Esophagus squamous epithelium (tissue), 5 donors: ENCODE measurements around the gene IL18BP. TPM values are rescaled to one million over a fixed set of nuclear protein-coding genes. Genes with fewer than 3 reads are reported as not detected.

Experiments
- DNase-seq: peaks from one replicate; lab custom pipeline; 2025; lab: John Stamatoyannopoulos, UW
- H3K27ac ChIP-seq, 4 donors: fragments of 200-600 bp; sonication (generic); one replicate each; pipeline ENCODE4 v1.5.1; 2016 to 2019; ENCODE audit warnings: mild to moderate bottlenecking in 1 of 4
- H3K27me3 ChIP-seq, 4 donors: fragments of 200-600 bp; sonication (generic); 1 replicate in 3 of 4; 2 replicates in 1 of 4; pipeline versions ENCODE4 v1.5.1 to v1.6.0; 2017 to 2021; ENCODE audit warnings: antibody characterized with exemption in 1 of 4
- H3K36me3 ChIP-seq, 3 donors: fragments of 200-600 bp; sonication (generic); one replicate each; pipeline ENCODE4 v1.5.1; 2016 to 2019
- H3K4me1 ChIP-seq, 3 donors: fragments of 200-600 bp; sonication (generic); one replicate each; pipeline ENCODE4 v1.5.1; 2017 to 2019
- H3K4me3 ChIP-seq, 4 donors: fragments of 200-600 bp; sonication (generic); 1 replicate in 3 of 4; 2 replicates in 1 of 4; pipeline ENCODE4 v1.5.1; 2016 to 2019; ENCODE audit warnings: mild to moderate bottlenecking in 2 of 4, moderate library complexity in 1 of 4
- H3K9me3 ChIP-seq, 3 donors: fragments of 200-600 bp; sonication (generic); one replicate each; pipeline ENCODE4 v1.5.1; 2016 to 2019
- CTCF ChIP-seq, 6 experiments: fragments of 450-650 bp in 4 of 6; fragments of 200-600 bp in 2 of 6; sonication (generic) in 2 of 6; IDR thresholded peaks; one replicate each; pipeline ENCODE4 v1.5.1; 2016 to 2019; ENCODE audit warnings: antibody characterized with exemption in 6 of 6, mild to moderate bottlenecking in 4 of 6, moderate library complexity in 4 of 6
- POLR2A ChIP-seq, 4 donors: fragments of 450-650 bp; IDR thresholded peaks; one replicate each; pipeline ENCODE4 v1.6.1; 2017; ENCODE audit warnings: antibody characterized with exemption in 4 of 4, mild to moderate bottlenecking in 4 of 4, moderate library complexity in 3 of 4
- WGBS, 2 donors: methylation state at CpG; one replicate each; pipeline ENCODE4 v1.1.5; 2018; 5-methylcytosine and 5-hydroxymethylcytosine counted together
- intact Hi-C: fragments of 100-400 bp; cut with DNase I; formaldehyde crosslinking; loops from one replicate; pipeline ENCODE4 v1.15.0; 2022
- total RNA-seq, 4 donors: library from RNA; depleted of rRNA; stranded (reverse); fragments of >200 nt; gene quantifications; one replicate each; pipeline ENCODE4 v1.1.0, GENCODE V29; 2016
- donor health status: DM: yes; HTN: yes; CAD: no.

IL18BP gene
- total RNA-seq, result 1 to 10 TPM; 1.6 to 6.5 (median 4.8) TPM

- H3K4me3 ChIP-seq, result peak within 1 kb of the TSS in 3 of 4 donors; percentile 13 to 52 (median 20)
- TF ChIP-seq CTCF (IDR thresholded peaks at IDR 0.05), result no peak
- TF ChIP-seq POLR2A (IDR thresholded peaks at IDR 0.05), result peak in 1 of 4 donors; percentile 22
Measured at GRCh38 chr11:71998649-71999310, at the start of gene IL18BP. IL18BP (plus strand) TSS chr11:71998909; CDS start chr11:71999985, 1,076 bp downstream.

GRCh38 chr11:71949034-71949433, 49.7 kb upstream of the IL18BP start:
- no peak for TF ChIP-seq CTCF (IDR thresholded peaks at IDR 0.05)
- TF ChIP-seq POLR2A (IDR thresholded peaks at IDR 0.05), result no peak
- no peak overlapping the region for H3K27ac ChIP-seq
- no peak overlapping the region for H3K4me3 ChIP-seq
- 84 to 95% methylated on average over 6 of the region's 6 CpGs for WGBS, 2 donors
- H3K36me3 ChIP-seq, result no peaks in the 10 kb centered on the region
- no peaks in the 10 kb centered on the region for H3K9me3 ChIP-seq
- no peaks in the 10 kb centered on the region for H3K27me3 ChIP-seq
- intact Hi-C loops, result no loop called here
- peaks cover 0 to 17% (median 6%) of the 10 kb centered on the region in 3 donors for H3K4me1 ChIP-seq
- no peak for DNase-seq

More at GRCh38 chr11:71998649-71999310, at the start of gene IL18BP:
- peaks cover 3 to 67% (median 13%) of the 10 kb centered on the region in 3 donors for H3K36me3 ChIP-seq
- peaks cover 4 to 28% (median 23%) of the 10 kb centered on the region in 3 donors for H3K4me1 ChIP-seq
- H3K27ac ChIP-seq, result peak within 1 kb of the TSS; percentile 34 to 85 (median 66)
- no peaks in the 10 kb centered on the region for H3K27me3 ChIP-seq
- no peaks in the 10 kb centered on the region for H3K9me3 ChIP-seq
- no peak for DNase-seq
- WGBS, 2 donors, result 69 to 73% methylated on average over 7 to 8 of the region's 11 CpGs
- intact Hi-C loops, result no loop called here

- H3K9me3 ChIP-seq, result no peaks in the 10 kb centered on the region
- DNase-seq, result no peak
- no peak overlapping the region for H3K4me3 ChIP-seq
- H3K27me3 ChIP-seq, result no peaks in the 10 kb centered on the region
- intact Hi-C loops, result no loop called here
- 70 to 83% methylated on average over 4 of the region's 4 CpGs for WGBS, 2 donors
- H3K27ac ChIP-seq, result no peak overlapping the region
- peaks cover 0 to 6% (median 0%) of the 10 kb centered on the region in 3 donors for H3K4me1 ChIP-seq
- H3K36me3 ChIP-seq, result no peaks in the 10 kb centered on the region
- no peak for TF ChIP-seq POLR2A (IDR thresholded peaks at IDR 0.05)
- no peak for TF ChIP-seq CTCF (IDR thresholded peaks at IDR 0.05)
Measured at GRCh38 chr11:71951741-71952310, 46.9 kb upstream of the IL18BP start.

GRCh38 chr11:71955898-71956456, 42.7 kb upstream of the IL18BP start:
- no peaks in the 10 kb centered on the region for H3K9me3 ChIP-seq
- no peak for TF ChIP-seq POLR2A (IDR thresholded peaks at IDR 0.05)
- TF ChIP-seq CTCF (IDR thresholded peaks at IDR 0.05), result no peak
- no peak overlapping the region for H3K27ac ChIP-seq
- intact Hi-C loops, result no loop called here
- H3K4me1 ChIP-seq, result no peaks in the 10 kb centered on the region
- peaks cover 0 to 16% (median 4%) of the 10 kb centered on the region in 3 donors for H3K36me3 ChIP-seq
- no peak for DNase-seq
- H3K4me3 ChIP-seq, result no peak overlapping the region
- no peaks in the 10 kb centered on the region for H3K27me3 ChIP-seq
- WGBS, 2 donors, result 53 to 73% methylated on average over 3 of the region's 3 CpGs
